ENCODE data around the gene GRIN1.

Gene GRIN1

DNA sequence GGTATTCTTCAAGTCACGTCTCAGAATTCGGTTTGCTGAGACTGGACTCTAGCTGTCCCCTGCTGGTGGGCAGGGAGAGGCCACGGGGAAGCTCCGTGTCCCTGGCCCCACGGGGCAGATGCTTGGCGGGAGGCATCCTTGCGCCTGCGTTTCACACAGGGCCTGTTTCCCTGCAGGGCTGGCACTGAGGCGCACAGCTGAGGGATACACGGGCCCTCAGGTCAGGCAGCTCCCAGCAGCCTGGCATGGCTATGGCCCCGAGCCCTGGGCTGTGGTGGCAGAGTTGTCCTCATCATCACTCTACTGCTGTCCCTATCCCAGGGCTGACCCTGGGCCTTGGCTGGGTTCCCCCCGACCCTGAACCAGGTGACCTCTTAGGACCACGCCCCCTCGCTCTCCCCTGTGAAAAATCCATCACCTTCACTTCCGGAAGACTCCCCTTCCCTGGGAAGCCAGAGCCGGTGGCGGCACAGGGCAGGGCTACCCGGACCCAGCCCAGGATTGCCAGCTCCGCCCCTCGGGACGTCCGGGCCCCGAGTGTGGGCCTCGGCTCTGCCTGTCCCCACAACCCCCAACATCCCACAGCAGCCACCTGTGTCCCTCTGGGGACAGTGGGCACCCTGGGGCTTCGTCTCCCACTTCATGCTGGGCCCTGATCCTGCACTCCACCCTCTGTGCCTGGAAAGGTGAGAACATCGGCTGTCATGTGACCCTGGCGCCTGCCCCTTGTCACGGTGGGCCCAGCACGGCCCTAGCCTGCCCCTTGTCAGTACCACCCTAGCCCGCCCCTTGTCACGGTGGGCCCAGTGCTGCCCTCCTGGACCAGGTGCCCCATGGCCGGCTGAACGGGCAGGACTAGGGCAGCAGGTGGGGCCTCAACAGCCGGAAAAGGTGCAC is 29.5 kb upstream of the GRIN1 start:
- no peak for TF ChIP-seq ZFX (IDR thresholded peaks at IDR 0.05; ENCODE audit: borderline replicate concordance)
- TF ChIP-seq, protein P1, sequence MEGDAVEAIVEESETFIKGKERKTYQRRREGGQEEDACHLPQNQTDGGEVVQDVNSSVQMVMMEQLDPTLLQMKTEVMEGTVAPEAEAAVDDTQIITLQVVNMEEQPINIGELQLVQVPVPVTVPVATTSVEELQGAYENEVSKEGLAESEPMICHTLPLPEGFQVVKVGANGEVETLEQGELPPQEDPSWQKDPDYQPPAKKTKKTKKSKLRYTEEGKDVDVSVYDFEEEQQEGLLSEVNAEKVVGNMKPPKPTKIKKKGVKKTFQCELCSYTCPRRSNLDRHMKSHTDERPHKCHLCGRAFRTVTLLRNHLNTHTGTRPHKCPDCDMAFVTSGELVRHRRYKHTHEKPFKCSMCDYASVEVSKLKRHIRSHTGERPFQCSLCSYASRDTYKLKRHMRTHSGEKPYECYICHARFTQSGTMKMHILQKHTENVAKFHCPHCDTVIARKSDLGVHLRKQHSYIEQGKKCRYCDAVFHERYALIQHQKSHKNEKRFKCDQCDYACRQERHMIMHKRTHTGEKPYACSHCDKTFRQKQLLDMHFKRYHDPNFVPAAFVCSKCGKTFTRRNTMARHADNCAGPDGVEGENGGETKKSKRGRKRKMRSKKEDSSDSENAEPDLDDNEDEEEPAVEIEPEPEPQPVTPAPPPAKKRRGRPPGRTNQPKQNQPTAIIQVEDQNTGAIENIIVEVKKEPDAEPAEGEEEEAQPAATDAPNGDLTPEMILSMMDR (IDR thresholded peaks at IDR 0.05), result no peak
- H3K27ac ChIP-seq, result peak overlapping the region; percentile 36

DNA sequence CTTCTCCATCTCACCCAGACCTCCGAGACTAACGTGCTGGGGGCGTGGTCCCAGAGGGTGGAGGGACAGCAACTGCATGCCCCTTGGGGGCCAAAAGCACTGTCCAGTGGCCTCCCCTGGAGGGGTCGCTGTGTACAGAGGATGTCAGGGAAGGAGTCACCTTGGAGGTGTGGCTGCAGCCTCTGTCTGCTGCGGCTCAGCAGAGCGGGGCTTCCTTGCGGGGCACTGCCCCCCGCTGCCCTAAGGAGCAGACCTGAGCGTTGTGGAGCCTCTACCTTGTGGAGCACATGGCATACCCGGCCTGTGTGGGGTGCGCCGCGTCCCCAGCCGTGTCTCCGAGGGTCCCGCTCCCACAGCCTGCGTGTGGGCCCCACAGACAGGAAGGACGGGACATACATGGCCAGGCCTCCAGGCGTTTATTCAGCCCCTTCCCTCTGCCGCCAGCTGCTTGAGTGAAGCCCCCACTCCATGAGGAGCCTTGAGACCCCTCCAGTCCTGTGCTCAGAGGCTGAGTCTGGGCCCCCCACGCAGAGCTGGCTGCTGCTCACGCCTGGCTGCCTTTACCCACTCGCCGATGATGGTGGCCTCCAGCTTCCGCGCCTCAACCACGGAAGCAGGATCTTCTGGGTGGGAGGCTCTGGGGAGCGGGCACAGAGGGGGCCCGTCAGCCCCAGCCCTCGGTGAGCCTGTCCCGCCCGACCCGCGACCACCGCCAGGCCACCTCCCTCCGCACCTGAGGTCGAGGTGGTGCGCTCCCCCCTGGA is 28.6 kb upstream of the GRIN1 start:
- peak overlapping the region; percentile 36; the same call in 1 of the 2 replicates for H3K27ac ChIP-seq

DNA sequence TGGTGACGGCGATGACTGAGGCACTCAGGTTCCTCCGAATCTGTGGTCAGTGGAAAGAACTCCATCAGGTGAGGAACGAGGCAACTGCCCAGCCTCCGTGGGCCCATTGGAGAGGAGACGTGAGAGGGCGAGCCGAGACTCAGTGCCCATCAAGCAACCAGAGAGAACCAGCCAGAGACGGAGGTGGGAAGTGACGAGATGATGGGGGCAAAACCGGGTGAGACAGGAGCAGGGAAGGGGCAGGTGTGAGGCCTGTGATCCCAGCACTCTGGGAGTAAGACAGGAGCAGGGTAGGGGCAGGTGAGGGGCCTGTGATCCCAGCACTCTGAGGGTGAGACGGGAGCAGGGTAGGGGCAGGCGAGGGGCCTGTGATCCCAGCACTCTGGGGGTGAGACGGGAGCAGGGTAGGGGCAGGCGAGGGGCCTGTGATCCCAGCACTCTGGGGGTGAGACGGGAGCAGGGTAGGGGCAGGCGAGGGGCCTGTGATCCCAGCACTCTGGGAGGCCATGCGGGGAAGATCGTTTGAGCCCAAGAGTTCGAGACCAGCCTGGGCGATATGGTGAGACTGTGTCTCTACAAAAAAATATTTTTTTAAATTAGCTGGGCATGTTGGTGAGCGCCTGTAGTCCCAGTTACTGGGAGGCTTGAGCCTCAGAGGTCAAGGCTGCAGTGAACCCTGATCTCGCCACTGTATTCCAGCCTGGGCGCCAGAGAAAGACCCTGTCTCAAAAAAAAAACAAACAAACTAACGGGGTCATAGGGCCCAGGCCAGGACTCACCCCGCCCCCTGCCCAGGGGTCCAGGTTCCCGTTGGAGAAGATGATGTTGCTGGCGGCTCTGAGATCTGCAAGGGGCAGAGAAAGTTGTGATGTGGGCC is 27.8 kb upstream of the GRIN1 start:
- TF ChIP-seq, protein P1 (IDR thresholded peaks at IDR 0.05), result no peak
- no peak for TF ChIP-seq ZFX (IDR thresholded peaks at IDR 0.05; ENCODE audit: borderline replicate concordance)
- H3K27ac ChIP-seq, result no peak overlapping the region

More for the DNA sequence above, 28.6 kb upstream of the GRIN1 start:
- TF ChIP-seq, protein P1 (IDR thresholded peaks at IDR 0.05), result no peak
- no peak for TF ChIP-seq ZFX (IDR thresholded peaks at IDR 0.05; ENCODE audit: borderline replicate concordance)

DNA sequence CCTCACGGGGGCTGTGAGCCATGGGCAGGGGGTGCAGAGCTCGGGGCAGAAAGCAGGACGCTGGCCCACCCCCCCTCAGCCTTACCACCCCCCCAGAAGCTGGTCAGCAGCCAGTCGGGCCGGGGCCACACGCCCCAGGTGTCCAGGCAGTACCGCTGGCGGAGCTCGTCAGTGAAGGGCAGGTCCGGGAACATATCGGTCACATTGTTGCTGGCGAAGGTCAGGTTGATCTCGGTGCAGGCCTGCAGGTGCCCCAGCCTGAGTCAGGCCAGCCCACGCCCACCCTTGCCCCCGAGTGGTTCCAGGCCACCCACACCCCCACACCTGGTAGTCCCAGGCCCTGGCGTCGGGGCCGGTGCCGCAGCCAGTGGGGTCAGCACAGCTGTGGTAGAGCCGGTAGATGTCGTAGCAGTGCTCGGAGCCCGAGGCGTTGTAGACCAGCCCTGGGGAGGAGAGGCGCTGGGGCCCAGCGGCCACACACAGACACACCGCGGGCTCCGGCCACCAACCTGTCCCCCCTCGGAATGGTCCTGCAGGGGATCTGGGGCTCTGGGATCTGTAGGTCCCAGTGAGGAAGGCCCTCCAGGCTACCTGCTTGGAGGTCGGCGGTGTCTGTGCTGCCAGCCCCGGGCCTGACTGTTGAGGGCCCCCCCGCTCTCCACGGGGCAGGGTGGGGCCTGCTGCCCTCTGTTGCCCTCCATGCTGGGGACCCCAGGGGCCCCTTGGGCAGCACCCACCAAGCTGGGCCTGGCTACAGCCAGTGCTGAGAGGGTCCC is 27.0 kb upstream of the GRIN1 start:
- TF ChIP-seq, protein P1 (IDR thresholded peaks at IDR 0.05), result no peak
- no peak for TF ChIP-seq ZFX (IDR thresholded peaks at IDR 0.05; ENCODE audit: borderline replicate concordance)

DNA sequence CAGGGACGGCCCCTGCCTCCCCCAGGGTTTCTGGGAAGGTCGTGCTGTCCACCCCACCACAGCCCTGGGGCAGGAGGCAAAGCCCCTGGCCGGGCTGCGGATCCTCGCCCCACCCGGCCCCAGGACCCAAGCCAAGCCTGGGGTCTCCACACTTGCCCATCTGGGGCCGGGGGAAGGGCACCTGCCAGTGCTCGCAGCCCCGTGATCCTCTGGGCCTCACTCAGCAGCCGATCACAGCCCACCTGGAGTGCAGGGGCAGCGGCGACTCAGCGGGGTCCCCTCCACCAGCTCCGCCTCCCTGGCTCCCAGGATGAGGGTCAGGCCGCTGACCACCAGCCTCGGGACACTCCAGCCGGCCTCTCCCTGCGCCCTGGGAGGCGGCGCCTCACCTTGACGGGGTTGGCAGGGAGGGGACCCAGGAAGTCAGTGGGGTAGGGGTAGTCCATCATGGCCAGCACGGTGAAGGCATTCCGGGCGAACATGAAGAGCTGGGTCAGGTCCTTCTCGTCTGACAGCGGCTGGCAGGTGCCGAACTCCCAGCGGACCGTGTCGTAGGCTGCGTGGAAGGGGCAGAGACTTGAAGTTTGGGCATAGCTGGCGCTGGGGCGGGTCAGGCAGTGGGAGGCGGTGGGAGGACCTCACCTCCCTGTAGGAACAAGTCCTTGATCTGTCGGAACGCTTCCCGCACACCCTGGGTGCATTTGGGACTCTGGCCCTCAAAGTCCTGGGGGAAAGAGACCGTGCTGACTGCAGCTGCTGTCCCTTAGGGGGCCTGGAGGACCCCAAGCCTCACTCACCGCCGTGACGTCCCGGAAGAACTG is 26.2 kb upstream of the GRIN1 start:
- TF ChIP-seq, protein P1 (IDR thresholded peaks at IDR 0.05), result no peak
- TF ChIP-seq ZFX (IDR thresholded peaks at IDR 0.05; ENCODE audit: borderline replicate concordance), result no peak
- H3K27ac ChIP-seq, result peak overlapping the region; percentile 80

More for the DNA sequence above, 27.0 kb upstream of the GRIN1 start:
- peak overlapping the region; percentile 80 for H3K27ac ChIP-seq

Measured in 22Rv1 (cell line).